Jurkat, Clone E6-1 (cell line): ENCODE measurements around the gene RPGRIP1L.

Experiments
- DNase-seq: peaks from one replicate; pipeline ENCODE4 v3.0.0-alpha.2; 2011; ENCODE audit warnings: low read depth, low spot score
- H3K4me3 ChIP-seq: 2 replicates; pipeline ENCODE4 v1.5.1; 2011; ENCODE audit warnings: mild to moderate bottlenecking, low read length, control low read depth, moderate library complexity

The RPGRIP1L gene

DNA sequence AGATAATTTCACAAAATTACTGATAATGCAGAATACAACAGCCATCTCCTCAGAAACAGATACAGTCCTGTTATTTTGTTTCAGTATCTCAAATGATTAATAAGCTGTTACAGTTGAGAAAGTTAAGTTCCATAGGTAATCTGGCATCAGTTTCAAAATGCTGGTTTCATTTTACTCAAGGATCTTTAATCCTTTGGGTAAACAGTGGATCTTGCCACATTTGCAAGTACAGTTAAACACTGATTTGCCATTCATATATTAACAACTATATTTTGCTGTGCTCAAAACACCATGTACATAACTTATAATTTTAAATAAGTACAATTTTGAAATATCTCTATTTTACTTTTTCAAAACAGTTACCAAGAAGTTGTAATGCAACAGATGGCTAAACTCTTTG, 31.2 kb downstream of the RPGRIP1L start:
- no peak for DNase-seq
- H3K4me3 ChIP-seq: no peak overlapping the region

- H3K4me3 ChIP-seq: no peak overlapping the region
- no peak for DNase-seq
These were observed 34.8 kb downstream of the RPGRIP1L start for GRCh38 chr16:53668869-53669268.

GRCh38 chr16:53666786-53667415, 36.8 kb downstream of the RPGRIP1L start:
- no peak for DNase-seq
- no peak overlapping the region for H3K4me3 ChIP-seq

DNA sequence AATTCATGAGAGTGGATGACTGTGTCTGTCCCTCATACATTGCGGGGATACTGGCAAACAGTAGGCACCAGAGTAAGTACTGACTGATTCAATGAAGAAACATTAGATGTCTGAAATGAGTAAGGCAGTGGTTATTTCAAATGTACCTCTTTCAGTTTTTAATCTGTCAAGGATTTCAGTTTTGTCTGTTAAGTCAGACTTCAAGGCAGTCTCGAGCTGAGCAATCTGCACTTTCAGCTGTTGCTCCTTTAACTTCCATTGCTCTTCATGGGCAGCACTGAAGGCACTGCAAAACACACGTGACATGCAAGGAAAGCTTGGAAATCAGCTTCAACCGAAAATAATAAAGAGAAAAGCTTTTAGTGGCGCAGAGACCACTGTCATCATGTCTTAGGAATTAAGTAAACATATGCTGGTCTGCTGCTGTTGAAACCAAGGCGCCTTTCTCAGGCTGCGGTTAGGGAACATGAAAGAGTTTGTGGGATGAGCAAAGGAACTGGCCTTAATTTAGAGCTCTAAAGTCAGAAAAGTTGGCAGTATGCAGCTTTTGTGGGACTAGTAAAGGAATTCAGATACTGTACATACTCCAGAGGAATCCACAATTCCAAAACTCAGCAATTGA, 38.8 kb downstream of the RPGRIP1L start:
- DNase-seq: no peak
- H3K4me3 ChIP-seq: no peak overlapping the region

GRCh38 chr16:53662072-53662471, 41.6 kb downstream of the RPGRIP1L start:
- no peak for DNase-seq
- no peak overlapping the region for H3K4me3 ChIP-seq

GRCh38 chr16:53654946-53655345, 48.7 kb downstream of the RPGRIP1L start:
- no peak overlapping the region for H3K4me3 ChIP-seq
- no peak for DNase-seq

- H3K4me3 ChIP-seq: no peak overlapping the region
- no peak for DNase-seq
These were observed 52.3 kb downstream of the RPGRIP1L start for GRCh38 chr16:53651357-53651756.

- DNase-seq: no peak
- H3K4me3 ChIP-seq: no peak overlapping the region
These were observed 57.2 kb downstream of the RPGRIP1L start for GRCh38 chr16:53646506-53646905.

DNA sequence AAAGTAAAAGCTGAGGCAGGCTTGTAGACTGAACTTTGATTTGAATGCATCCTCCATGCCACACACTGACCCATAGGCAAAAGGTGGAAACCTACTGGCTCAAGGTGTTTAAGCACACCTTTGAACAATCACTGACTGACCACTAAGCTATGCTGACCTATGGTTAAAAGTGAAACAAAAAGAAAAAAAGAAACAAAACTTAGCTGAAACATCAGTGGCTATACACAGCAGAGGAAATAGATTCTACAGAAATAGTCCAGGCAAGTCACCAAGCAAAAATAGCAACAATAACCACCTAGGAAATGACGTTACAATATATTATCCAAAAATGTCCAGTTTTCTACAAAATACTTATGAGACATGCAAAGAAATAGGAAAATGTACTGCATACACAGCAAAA, 60.2 kb downstream of the RPGRIP1L start:
- no peak overlapping the region for H3K4me3 ChIP-seq
- DNase-seq: no peak

DNA sequence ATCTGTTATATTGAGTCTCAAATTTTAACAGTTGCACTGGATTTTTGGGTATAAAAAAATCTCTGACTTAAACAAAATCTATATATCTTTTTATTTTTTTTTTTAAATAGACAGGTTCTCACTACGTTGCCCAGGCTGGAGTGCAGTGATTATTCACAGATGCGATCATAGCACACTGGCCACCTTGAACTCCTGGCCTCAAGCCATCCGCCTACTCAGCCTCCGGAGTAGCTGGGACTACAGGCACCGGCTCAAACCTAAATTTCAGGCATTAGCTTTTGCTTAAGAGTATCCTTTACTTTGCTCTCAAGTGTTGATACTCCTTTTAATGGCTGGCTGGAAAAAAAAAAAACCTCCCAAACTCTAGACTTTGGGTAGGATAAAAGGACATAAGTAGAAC, 61.6 kb downstream of the RPGRIP1L start:
- no peak for DNase-seq
- no peak overlapping the region for H3K4me3 ChIP-seq

DNA sequence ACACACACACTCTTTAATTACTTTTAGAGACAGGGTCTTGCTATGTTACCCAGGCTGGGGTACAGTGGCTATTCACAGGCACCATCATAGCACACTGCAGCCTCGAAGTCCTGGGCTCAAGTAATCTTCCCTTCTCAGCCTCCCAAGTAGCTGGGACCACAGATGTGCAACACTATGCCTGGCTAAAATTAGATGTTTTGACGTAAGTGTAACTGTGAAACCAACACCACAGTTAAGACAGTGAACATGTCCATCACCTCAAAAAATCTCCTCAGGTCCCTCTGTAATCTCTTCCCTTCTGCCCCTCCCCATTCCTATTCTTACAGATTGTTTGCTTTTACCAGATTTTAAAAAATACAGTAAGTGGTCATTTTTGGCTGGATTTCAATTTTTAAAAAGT, 66.7 kb downstream of the RPGRIP1L start:
- H3K4me3 ChIP-seq: no peak overlapping the region
- no peak for DNase-seq

DNA sequence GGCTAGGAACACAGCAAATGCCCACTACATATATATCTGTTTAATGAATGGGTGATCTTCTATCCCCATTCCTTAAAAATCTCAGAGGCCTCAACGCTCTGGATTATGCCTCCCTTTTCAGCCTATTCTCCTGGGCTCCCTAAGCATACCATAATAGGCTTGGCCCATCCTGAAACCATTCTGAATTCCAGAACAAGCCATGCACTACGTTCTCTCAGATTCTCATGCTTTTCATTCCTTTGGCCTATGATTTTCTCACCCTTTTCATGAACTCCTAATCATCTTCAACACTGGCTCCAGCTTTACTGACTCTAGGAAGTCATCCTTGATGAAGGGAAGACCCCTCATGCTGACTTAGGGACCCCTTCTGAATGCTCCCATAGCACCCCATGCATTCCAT, 71.1 kb downstream of the RPGRIP1L start:
- H3K4me3 ChIP-seq: no peak overlapping the region
- no peak for DNase-seq

GRCh38 chr16:53631236-53632025, 72.2 kb downstream of the RPGRIP1L start:
- no peak for DNase-seq
- no peak overlapping the region for H3K4me3 ChIP-seq

- no peak for DNase-seq
- no peak overlapping the region for H3K4me3 ChIP-seq
These were observed 73.9 kb downstream of the RPGRIP1L start for GRCh38 chr16:53629607-53630312.

GRCh38 chr16:53629151-53629550, 74.5 kb downstream of the RPGRIP1L start:
- no peak overlapping the region for H3K4me3 ChIP-seq
- DNase-seq: no peak

DNA sequence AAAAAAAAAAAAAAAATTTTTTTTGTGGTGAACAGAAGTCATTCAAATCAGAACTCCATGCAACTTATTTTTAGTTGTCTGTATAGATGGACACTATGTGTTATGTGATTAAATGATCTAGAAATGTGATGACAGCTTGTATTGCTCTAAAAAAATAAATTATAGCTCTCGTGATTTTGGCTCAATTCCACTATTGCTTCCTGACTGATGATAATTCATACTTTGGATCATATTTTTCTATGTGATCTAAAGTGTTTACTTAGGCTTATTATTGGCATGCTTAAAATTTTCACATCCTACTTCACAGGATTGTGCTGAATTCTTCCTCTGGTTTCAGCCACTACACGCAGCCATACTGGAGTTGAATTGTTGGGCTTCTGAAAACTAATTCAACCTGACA, 76.8 kb downstream of the RPGRIP1L start:
- DNase-seq: no peak
- no peak overlapping the region for H3K4me3 ChIP-seq

DNA sequence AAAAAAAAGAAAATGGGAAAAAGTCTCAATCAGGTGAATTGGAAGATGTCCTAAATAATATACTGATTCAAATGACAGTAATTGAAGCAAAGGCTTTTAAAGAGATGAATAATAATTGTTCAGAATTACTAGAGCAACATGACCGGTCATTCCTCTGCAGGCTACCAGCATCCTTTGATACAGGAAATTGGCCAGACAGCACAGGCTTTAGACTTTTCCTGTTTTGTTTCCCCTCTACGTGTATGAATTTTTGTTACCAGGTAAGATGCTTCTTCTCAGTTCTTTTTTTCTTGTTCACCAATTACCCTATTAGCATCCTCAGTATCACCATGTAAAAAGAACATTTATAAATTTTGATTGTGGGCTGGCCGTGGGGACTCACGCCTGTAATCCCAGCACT, 77.5 kb downstream of the RPGRIP1L start:
- DNase-seq: no peak
- no peak overlapping the region for H3K4me3 ChIP-seq

DNA sequence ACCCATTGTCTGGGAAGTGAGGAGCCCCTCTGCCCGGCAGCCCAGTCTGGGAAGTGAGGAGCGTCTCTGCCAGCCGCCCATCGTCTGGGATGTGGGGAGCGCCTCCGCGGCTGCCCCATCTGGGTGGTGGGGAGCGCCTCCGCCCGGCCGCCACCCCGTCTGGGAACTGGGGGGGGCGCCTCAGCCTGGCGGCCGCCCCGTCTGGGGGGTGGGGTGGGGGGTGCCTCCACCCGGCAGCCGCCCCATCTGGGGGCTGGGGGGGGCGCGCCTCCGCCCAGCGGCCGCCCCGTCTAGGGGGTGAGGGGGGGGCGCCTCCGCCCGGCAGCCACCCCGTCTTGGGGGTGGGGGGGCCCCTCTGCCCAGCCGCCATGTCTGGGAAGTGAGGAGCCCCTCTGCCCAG, 78.4 kb downstream of the RPGRIP1L start:
- no peak for DNase-seq
- H3K4me3 ChIP-seq: no peak overlapping the region

DNA sequence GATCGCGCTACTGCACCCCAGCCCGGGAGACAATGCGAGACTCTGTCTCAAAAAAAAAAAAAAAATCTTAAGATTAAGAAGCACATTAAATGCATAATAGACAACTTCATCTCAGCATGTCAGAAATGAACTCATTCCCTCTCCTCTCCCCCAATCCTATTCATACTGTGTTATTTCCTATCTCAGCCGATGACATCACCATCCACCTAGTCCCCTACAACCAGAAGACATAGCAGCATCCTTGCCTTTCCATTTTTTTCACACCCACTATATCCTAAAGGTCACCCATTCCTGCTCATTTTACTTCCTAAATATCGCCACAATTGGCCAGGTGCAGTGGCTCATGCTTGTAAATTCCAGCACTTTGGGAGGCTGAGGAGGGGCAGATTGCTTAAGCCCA, 81.3 kb downstream of the RPGRIP1L start:
- no peak overlapping the region for H3K4me3 ChIP-seq
- DNase-seq: no peak

- no peak overlapping the region for H3K4me3 ChIP-seq
- no peak for DNase-seq
These were observed 83.2 kb downstream of the RPGRIP1L start for GRCh38 chr16:53620476-53620875.
